Fibroblast of villous mesenchyme (primary cell): ENCODE results near the gene MRPL49. TPM values are rescaled to one million over a fixed set of nuclear protein-coding genes. Genes with fewer than 3 reads are reported as not detected.

Experiments
- DNase-seq: peaks from one replicate; pipeline ENCODE4 v3.0.0-alpha.2; 2010; ENCODE audit warnings: low read depth
- H3K4me3 ChIP-seq: 2 replicates; pipeline ENCODE4 v1.5.1; 2011; ENCODE audit warnings: low read depth, mild to moderate bottlenecking, low read length
- total RNA-seq: library from RNA; depleted of rRNA; stranded (reverse); fragments of >200 nt; gene quantifications from 2 replicates; pipeline ENCODE4 v1.2.3, GENCODE V29; 2012
- TF ChIP-seq, protein P1 (sequence below): IDR thresholded peaks from 2 replicates; pipeline ENCODE4 v1.5.1; 2012; ENCODE audit warnings: low read depth, mild to moderate bottlenecking, low read length; ENCODE audit not compliant: insufficient read depth

The MRPL49 gene
- total RNA-seq, 1 donor: 54.4 TPM

DNA sequence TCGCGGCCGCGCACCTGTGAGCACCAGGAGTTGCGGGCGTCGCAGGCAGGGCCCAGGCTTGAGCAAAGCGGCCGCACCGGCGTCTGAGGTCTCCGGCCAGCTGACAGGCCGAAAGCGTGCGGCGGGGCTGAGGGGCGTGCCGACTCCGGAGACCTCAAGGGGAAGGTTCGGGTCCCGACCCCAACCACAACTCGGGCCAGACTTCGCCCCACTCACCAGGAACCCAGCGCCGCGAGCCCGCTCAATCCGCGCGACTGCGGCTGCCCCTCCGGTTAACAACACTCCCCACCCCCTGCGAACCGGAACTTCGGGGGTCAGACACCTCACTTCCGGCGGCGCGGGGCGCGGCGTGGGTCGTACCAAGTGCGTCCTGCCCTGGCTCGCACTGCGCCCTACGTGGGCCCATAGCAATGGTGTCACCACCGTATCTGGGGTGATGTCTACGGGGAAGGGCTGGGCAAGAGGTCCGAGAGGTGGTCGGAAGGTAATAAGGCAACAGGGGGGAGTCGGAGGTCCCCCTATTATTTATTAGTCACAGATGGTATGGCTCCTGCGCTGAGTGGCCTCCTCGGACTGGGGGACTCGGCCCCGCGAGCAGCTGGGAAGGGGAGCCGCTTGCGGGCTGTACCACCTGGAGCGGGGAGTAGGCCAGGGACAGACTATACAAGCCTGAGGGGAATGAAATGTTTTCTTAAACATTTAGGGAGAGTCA lies 12.3 kb downstream of the MRPL49 start, which contains the start of gene SYVN1:
TSS of gene SYVN1 (minus strand) at position 280 of the 712 bp plus-strand sequence. CDS start 918 bp downstream, outside the sequence.
- H3K4me3 ChIP-seq: peak within 1 kb of the TSS; percentile 90
- peak; percentile 91 for DNase-seq
- TF ChIP-seq, protein P1, sequence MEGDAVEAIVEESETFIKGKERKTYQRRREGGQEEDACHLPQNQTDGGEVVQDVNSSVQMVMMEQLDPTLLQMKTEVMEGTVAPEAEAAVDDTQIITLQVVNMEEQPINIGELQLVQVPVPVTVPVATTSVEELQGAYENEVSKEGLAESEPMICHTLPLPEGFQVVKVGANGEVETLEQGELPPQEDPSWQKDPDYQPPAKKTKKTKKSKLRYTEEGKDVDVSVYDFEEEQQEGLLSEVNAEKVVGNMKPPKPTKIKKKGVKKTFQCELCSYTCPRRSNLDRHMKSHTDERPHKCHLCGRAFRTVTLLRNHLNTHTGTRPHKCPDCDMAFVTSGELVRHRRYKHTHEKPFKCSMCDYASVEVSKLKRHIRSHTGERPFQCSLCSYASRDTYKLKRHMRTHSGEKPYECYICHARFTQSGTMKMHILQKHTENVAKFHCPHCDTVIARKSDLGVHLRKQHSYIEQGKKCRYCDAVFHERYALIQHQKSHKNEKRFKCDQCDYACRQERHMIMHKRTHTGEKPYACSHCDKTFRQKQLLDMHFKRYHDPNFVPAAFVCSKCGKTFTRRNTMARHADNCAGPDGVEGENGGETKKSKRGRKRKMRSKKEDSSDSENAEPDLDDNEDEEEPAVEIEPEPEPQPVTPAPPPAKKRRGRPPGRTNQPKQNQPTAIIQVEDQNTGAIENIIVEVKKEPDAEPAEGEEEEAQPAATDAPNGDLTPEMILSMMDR: no peak

DNA sequence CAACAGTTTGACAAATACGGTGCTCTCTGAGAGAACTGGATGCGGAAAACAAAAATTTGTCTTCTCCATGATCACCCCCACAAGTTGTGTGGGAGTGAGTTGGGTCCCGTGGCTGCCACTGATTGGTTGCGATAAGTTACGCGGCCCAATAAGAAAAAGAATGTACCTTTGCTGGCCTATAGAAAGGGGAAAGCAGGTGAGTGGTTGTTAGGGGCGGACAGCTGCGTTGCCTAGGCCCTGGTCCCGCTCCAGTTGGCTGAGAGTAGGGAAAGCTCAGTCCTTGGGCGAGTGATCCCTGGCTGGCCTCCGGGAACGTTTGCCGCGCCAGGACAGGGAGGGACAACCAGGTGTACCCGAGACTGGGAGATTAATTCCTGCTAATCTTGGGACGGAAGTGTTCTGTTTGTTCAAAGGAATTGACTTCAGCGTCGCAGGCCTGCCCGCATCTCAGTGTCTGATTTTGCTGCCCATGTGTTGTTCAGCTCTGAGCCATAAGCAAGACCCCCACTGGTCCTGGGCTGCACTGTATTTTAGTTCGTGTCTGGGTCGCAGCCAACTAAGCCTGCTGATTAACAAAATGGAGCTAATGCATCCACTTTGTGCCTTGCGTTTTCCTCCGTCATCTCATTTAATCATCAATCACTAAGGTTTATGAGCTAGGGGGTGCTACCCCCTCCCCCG lies 13.0 kb downstream of the MRPL49 start:
- TF ChIP-seq, protein P1: no peak
- H3K4me3 ChIP-seq: peak overlapping the region; percentile 90
- peak; percentile 98 for DNase-seq

DNA sequence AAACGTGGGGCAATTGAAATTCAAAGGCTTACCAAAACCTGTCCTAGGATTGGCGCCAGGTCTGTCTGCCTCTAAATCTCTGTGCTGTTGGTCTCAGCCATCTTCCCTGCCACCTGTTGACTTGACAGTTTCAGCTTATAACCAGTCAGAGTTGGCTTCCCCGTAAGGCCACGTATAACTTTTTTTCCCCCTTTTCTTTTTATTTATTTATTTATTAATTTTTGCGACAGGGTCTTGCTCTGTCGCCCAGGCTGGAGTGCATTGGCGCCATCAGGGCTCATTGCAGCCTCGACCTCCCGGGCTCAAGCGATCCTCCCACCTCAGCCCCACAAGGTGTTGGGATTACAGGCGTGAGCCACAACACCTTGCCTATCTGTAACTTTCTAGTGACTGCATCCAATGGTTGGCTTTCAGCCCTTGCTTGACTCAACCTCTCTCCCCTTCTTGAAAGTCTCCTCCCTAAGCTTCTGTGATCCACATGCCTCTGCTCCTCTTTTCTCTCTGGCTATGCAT lies 13.6 kb downstream of the MRPL49 start:
- no peak for DNase-seq
- TF ChIP-seq, protein P1: no peak
- H3K4me3 ChIP-seq: peak overlapping the region; percentile 90

DNA sequence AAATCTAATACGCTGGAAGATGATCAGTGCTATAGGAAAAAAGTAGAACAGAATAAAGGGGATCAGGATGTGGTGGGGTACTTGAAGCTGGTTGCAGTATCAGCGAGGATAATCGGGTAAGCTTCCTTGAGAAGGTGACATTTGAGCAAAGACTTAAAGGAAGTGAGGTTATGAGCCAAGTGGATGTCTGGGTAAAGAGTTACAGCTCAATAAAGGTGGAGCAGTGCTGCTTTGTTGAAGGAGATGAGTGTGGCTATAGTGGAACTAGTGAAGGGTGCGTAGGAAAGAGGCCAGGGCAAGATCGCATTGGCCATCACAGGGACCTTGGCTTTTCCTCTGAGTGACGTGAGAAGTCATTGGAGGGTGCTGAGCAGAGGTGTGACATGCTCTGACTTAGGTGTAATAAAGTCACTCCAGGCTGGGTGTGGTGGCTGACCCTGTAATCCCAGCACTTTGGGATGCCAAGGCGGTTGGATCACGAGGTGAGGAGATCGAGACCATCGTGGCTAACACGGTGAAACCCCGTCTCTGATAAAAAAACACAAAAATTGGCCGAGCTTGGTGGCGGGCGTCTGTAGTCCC lies 14.5 kb downstream of the MRPL49 start:
- DNase-seq: no peak
- TF ChIP-seq, protein P1: no peak

DNA sequence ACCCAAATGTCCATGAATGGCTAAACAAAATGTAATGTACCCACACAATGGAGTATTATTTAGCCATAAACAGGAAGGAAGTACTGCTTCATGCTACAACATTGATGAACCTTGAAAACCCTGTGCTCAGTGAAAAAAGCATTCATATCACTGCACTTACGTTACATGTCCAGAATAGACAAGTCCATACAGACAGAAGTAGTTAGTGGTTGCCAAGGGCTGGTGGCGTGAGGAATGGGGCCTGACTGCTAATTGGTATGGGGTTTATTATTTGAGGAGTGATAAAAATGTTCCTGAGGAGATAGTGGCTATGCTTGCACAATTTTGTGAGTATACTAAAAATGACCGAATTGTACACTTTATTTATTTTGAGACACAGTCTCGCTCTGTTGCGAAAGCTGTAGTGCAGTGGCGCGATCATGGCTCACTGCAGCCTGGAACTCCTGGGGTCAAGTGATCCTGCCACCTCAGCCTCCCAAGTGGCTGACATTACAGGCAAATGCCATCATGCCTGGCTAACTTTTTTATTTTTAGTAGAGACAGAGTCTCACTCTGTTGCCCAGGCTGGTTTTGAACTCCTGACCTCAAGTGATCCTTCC lies 19.9 kb downstream of the MRPL49 start:
- H3K4me3 ChIP-seq: no peak overlapping the region
- TF ChIP-seq, protein P1: no peak
- no peak for DNase-seq

More for the DNA sequence above, 14.5 kb downstream of the MRPL49 start:
- no peak overlapping the region for H3K4me3 ChIP-seq

DNA sequence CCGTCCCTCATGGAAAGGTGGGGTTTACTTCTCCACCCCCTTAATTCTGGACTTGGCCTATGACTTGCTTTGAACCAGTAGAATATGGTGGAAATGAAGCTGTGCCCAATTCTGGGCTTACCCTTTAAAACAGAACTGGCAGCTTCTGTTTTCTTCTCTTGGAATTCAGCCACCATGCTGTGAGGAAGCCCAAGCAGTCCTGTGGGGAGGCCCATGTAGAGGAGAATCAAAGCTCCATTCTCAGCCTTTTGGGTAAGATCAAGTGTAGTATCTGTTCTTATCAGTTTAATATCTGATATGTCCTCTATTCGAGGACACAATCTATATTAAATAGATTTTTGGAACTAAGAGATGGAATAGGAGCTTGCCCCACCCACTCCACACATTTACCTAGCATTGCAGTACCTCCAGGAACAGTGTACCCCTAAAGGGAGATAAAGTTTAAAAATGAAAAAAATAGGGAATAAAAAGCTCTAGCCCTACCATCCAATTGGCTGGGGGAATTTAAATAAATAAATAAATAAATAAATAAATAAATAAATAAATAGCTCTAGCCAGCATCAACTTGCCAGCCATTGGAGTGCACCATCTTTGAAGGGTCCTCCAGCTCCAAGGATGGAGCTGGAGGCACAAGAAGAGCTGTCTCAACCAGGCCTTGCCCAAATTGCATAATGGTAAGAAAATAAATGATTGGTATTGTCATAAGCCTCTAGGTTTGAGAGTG lies 25.4 kb downstream of the MRPL49 start:
- no peak overlapping the region for H3K4me3 ChIP-seq

More for the DNA sequence above, 25.4 kb downstream of the MRPL49 start:
- no peak for DNase-seq
- TF ChIP-seq, protein P1: no peak
